Smooth muscle cell (in vitro differentiated cells): ENCODE measurements around the gene ACP2. TPM values are rescaled to one million over a fixed set of nuclear protein-coding genes. Genes with fewer than 3 reads are reported as not detected.
A peak's percentile ranks its signal among the peaks of the same experiment; 100 is the strongest.

Experiments used
- DNase-seq: peaks from one replicate; lab custom pipeline; 2025; ENCODE audit not compliant: unreplicated experiment; lab: John Stamatoyannopoulos, UW
- H2AFZ ChIP-seq: fragments of 200-600 bp; sonication (generic); 2 replicates; pipeline ENCODE4 v1.6.0; 2016; ENCODE audit warnings: antibody characterized with exemption, low read depth, mild to moderate bottlenecking
- H3F3A ChIP-seq: fragments of 200-600 bp; sonication (generic); 2 replicates; pipeline ENCODE4 v1.6.0; 2017; ENCODE audit warnings: antibody characterized with exemption, low read depth
- H3K27ac ChIP-seq: fragments of 200-600 bp; sonication (generic); 2 replicates; pipeline ENCODE4 v1.5.1; 2016; ENCODE audit warnings: low read depth, mild to moderate bottlenecking
- H3K27me3 ChIP-seq: fragments of 200-600 bp; sonication (generic); 2 replicates; pipeline ENCODE4 v1.6.1; 2016; ENCODE audit warnings: low read depth, mild to moderate bottlenecking
- H3K36me3 ChIP-seq: fragments of 200-600 bp; sonication (generic); 2 replicates; pipeline ENCODE4 v1.5.1; 2016; ENCODE audit warnings: low read depth
- H3K4me1 ChIP-seq: fragments of 200-600 bp; sonication (generic); 2 replicates; pipeline ENCODE4 v1.5.1; 2016; ENCODE audit warnings: low read depth
- H3K4me2 ChIP-seq: fragments of 200-600 bp; sonication (generic); 2 replicates; pipeline ENCODE4 v1.6.0; 2016; ENCODE audit warnings: mild to moderate bottlenecking
- H3K4me3 ChIP-seq: fragments of 200-600 bp; sonication (generic); 2 replicates; pipeline ENCODE4 v1.5.1; 2016; ENCODE audit warnings: mild to moderate bottlenecking
- H3K79me2 ChIP-seq: fragments of 200-600 bp; sonication (generic); 2 replicates; pipeline ENCODE4 v1.6.0; 2016; ENCODE audit warnings: low read depth, mild to moderate bottlenecking
- H3K9ac ChIP-seq: fragments of 200-600 bp; sonication (generic); 2 replicates; pipeline ENCODE4 v1.6.0; 2016; ENCODE audit warnings: low read depth
- H3K9me3 ChIP-seq: fragments of 200-600 bp; sonication (generic); replicated peaks from 2 replicates; pipeline ENCODE4 v1.5.1; 2016; ENCODE audit warnings: low read depth
- H4K20me1 ChIP-seq: fragments of 200-600 bp; sonication (generic); 2 replicates; pipeline ENCODE4 v1.6.0; 2016; ENCODE audit warnings: low read depth
- WGBS: methylation state at CpG from one replicate; pipeline ENCODE4 v1.1.7; 2016; ENCODE audit warnings: low lambda C conversion rate; 5-methylcytosine and 5-hydroxymethylcytosine counted together
- polyA plus RNA-seq: library from polyadenylated mRNA; unstranded; fragments of >200 nt; fragmentation: Nextera tagmentation; extraction: Ambion mirVana; gene quantifications from 2 replicates; pipeline ENCODE4 v1.2.1, GENCODE V29; 2016
- total RNA-seq: library from RNA; depleted of rRNA; stranded (reverse); fragments of >200 nt; gene quantifications from 2 replicates; pipeline ENCODE4 v1.2.3, GENCODE V29; 2014
- TF ChIP-seq, protein P1 (sequence below): fragments of 200-600 bp; sonication (generic); IDR thresholded peaks from 2 replicates; pipeline ENCODE4 v1.5.1; 2017; ENCODE audit warnings: borderline replicate concordance, mild to moderate bottlenecking, antibody characterized with exemption; ENCODE audit not compliant: insufficient read depth, poor library complexity, severe bottlenecking

ACP2 gene
- total and polyA plus RNA-seq, 2 experiments from 2014 or later, result 26.3 to 62.4 TPM

DNA sequence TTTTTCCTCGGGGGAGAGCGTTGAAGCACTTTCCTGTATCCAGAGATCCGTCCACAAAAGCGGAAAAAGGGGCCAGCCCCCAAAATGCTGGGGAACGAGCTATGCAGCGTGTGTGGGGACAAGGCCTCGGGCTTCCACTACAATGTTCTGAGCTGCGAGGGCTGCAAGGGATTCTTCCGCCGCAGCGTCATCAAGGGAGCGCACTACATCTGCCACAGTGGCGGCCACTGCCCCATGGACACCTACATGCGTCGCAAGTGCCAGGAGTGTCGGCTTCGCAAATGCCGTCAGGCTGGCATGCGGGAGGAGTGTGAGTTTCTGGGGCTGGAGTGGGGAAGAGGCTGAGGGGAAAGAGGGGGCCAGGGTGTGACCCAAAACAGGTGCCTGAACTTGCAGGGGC, 11.8 kb upstream of the ACP2 start:
- H3K9ac ChIP-seq, result no peak overlapping the region
- no peaks in the 10 kb centered on the region for H4K20me1 ChIP-seq
- peaks cover 14% of the 10 kb centered on the region for H3F3A ChIP-seq
- 92% methylated on average over 19 of the region's 19 CpGs for WGBS
- no peak overlapping the region for H2AFZ ChIP-seq
- H3K9me3 ChIP-seq, result no peaks in the 10 kb centered on the region
- TF ChIP-seq, protein P1, sequence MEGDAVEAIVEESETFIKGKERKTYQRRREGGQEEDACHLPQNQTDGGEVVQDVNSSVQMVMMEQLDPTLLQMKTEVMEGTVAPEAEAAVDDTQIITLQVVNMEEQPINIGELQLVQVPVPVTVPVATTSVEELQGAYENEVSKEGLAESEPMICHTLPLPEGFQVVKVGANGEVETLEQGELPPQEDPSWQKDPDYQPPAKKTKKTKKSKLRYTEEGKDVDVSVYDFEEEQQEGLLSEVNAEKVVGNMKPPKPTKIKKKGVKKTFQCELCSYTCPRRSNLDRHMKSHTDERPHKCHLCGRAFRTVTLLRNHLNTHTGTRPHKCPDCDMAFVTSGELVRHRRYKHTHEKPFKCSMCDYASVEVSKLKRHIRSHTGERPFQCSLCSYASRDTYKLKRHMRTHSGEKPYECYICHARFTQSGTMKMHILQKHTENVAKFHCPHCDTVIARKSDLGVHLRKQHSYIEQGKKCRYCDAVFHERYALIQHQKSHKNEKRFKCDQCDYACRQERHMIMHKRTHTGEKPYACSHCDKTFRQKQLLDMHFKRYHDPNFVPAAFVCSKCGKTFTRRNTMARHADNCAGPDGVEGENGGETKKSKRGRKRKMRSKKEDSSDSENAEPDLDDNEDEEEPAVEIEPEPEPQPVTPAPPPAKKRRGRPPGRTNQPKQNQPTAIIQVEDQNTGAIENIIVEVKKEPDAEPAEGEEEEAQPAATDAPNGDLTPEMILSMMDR, result no peak
- H3K4me3 ChIP-seq, result no peak overlapping the region
- no peaks in the 10 kb centered on the region for H3K27me3 ChIP-seq
- H3K4me1 ChIP-seq, result peaks cover 17% of the 10 kb centered on the region
- DNase-seq, result no peak
- H3K36me3 ChIP-seq, result no peaks in the 10 kb centered on the region
- H3K79me2 ChIP-seq, result no peaks in the 10 kb centered on the region
- H3K27ac ChIP-seq, result no peak overlapping the region
- H3K4me2 ChIP-seq, result no peak overlapping the region

GRCh38 chr11:47259232-47259977, 10.8 kb upstream of the ACP2 start:
- DNase-seq, result no peak
- H3K9me3 ChIP-seq, result no peaks in the 10 kb centered on the region
- no peaks in the 10 kb centered on the region for H3K36me3 ChIP-seq
- TF ChIP-seq, protein P1, result peak; percentile 48
- no peaks in the 10 kb centered on the region for H3K79me2 ChIP-seq
- H3K27me3 ChIP-seq, result no peaks in the 10 kb centered on the region
- peak overlapping the region; percentile 42 for H3K27ac ChIP-seq
- no peak overlapping the region for H2AFZ ChIP-seq
- H4K20me1 ChIP-seq, result no peaks in the 10 kb centered on the region
- 44% methylated on average over 10 of the region's 10 CpGs for WGBS
- peak overlapping the region; percentile 81 for H3K4me2 ChIP-seq
- no peak overlapping the region for H3K4me3 ChIP-seq
- no peak overlapping the region for H3K9ac ChIP-seq
- H3F3A ChIP-seq, result peaks cover 18% of the 10 kb centered on the region
- H3K4me1 ChIP-seq, result peaks cover 20% of the 10 kb centered on the region

- 81% methylated on average over 11 of the region's 11 CpGs for WGBS
- no peak for DNase-seq
These were observed 9.8 kb upstream of the ACP2 start for GRCh38 chr11:47258317-47258902.

More at GRCh38 chr11:47258317-47258902, 9.8 kb upstream of the ACP2 start:
- Histone ChIP-seq H2AFZ (peak overlapping the region; percentile 87), H3K79me2 (no peaks in the 10 kb centered on the region), H3K4me3 (peak overlapping the region; percentile 39), H3F3A (peaks cover 14% of the 10 kb centered on the region), H3K4me2 (peak overlapping the region; percentile 81), H3K4me1 (peaks cover 20% of the 10 kb centered on the region), H3K36me3 (no peaks in the 10 kb centered on the region), H3K9me3 (no peaks in the 10 kb centered on the region), H4K20me1 (no peaks in the 10 kb centered on the region), H3K27me3 (no peaks in the 10 kb centered on the region), H3K27ac (peak overlapping the region; percentile 5), H3K9ac (no peak overlapping the region)
- TF ChIP-seq, protein P1, result no peak
